GM10266 (cell line): ENCODE data around the gene SLC35E3.
A peak's percentile ranks its signal among the peaks of the same experiment; 100 is the strongest.

Experiments
- DNase-seq: peaks from one replicate; pipeline ENCODE4 v3.0.0; 2012; ENCODE audit errors: extremely low spot score
- TF ChIP-seq, protein P1 (sequence below): IDR thresholded peaks from 2 replicates; pipeline ENCODE4 v1.5.1; 2012; ENCODE audit warnings: mild to moderate bottlenecking, low read depth; ENCODE audit not compliant: control insufficient read depth, insufficient read depth; ENCODE audit errors: missing control alignments

SLC35E3 gene

DNA sequence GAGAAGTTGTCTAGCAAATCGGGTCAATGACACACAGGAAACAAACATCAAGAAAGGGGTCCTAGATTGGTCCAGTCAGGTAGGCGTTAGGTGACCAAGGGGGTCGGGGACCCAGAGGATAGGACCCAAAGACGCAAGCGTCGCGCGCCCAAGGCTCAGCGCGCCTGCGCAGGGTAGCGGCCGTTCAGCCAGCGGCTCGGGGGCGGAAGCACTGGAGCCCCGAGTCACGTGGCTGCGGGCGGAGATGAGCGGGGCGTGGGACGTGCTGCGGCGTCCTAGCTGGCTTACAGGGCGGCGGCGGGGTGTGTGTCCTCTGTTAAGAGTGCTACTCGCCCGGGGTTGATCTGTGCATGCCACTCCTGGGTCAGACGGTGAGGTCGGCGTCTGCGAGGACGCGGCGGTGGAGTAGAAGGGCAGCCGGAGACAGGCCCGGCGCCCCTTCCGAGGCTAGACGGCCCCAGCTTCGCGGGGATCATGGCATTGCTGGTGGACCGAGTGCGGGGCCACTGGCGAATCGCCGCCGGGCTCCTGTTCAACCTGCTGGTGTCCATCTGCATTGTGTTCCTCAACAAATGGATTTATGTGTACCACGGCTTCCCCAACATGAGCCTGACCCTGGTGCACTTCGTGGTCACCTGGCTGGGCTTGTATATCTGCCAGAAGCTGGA, at the start of gene SLC35E3:
Gene SLC35E3 (plus strand): TSS at position 273 of the 668 bp plus-strand sequence. CDS start 202 bp downstream, at position 475.
- DNase-seq, result peak; percentile 91
- TF ChIP-seq, protein P1, sequence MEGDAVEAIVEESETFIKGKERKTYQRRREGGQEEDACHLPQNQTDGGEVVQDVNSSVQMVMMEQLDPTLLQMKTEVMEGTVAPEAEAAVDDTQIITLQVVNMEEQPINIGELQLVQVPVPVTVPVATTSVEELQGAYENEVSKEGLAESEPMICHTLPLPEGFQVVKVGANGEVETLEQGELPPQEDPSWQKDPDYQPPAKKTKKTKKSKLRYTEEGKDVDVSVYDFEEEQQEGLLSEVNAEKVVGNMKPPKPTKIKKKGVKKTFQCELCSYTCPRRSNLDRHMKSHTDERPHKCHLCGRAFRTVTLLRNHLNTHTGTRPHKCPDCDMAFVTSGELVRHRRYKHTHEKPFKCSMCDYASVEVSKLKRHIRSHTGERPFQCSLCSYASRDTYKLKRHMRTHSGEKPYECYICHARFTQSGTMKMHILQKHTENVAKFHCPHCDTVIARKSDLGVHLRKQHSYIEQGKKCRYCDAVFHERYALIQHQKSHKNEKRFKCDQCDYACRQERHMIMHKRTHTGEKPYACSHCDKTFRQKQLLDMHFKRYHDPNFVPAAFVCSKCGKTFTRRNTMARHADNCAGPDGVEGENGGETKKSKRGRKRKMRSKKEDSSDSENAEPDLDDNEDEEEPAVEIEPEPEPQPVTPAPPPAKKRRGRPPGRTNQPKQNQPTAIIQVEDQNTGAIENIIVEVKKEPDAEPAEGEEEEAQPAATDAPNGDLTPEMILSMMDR, result no peak

- DNase-seq, result no peak
- TF ChIP-seq, protein P1, result no peak
Observed at GRCh38 chr12:68699486-68699885, 46.5 kb upstream of the SLC35E3 start.

GRCh38 chr12:68727776-68728175, 18.2 kb upstream of the SLC35E3 start:
- TF ChIP-seq, protein P1, result no peak
- no peak for DNase-seq

GRCh38 chr12:68733661-68734071, 12.3 kb upstream of the SLC35E3 start:
- TF ChIP-seq, protein P1, result no peak
- no peak for DNase-seq

DNA sequence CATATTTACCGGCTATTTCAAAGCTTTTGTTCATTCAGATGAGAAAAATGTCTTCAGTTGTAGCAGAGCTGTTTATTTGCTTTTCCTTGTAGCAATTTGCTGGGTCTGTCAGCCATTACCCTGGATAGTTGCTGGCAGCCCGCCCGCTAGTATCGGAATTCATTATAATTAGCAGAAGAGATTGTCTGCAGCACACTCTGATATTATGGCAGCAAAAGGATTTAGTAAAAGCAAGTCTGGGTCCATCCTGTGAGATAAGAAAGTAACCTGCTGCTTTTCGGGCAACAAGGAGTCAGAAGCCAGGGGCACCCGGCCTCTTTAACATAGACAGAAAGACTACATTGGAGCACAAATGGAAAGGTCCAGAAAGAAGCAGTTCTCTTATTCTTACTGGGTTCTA, 6.1 kb upstream of the SLC35E3 start:
- TF ChIP-seq, protein P1, result no peak
- no peak for DNase-seq

- TF ChIP-seq, protein P1, result no peak
- no peak for DNase-seq
Observed at GRCh38 chr12:68743356-68743755, 2.6 kb upstream of the SLC35E3 start.

- no peak for DNase-seq
- TF ChIP-seq, protein P1, result no peak
Observed at GRCh38 chr12:68745376-68745903, 536 bp upstream of the SLC35E3 start.
